Thyroid gland (tissue), 4 donors: ENCODE results near the gene NOP14.

ENCODE experiments used
- POLR2A ChIP-seq, 2 donors: fragments of 450-650 bp; IDR thresholded peaks; one replicate each; pipeline ENCODE4 v1.6.1; 2017; ENCODE audit warnings: antibody characterized with exemption in 2 of 2, mild to moderate bottlenecking in 2 of 2, moderate library complexity in 1 of 2
- TF ChIP-seq, protein P1 (sequence below), 6 experiments: fragments of 200-600 bp in 3 of 6; fragments of 450-650 bp in 3 of 6; sonication (generic) in 3 of 6; IDR thresholded peaks; one replicate each; pipeline ENCODE4 v1.5.1; 2016 to 2019; ENCODE audit warnings: antibody characterized with exemption in 6 of 6, mild to moderate bottlenecking in 2 of 6, inconsistent platforms in 1 of 6, moderate library complexity in 1 of 6

DNA sequence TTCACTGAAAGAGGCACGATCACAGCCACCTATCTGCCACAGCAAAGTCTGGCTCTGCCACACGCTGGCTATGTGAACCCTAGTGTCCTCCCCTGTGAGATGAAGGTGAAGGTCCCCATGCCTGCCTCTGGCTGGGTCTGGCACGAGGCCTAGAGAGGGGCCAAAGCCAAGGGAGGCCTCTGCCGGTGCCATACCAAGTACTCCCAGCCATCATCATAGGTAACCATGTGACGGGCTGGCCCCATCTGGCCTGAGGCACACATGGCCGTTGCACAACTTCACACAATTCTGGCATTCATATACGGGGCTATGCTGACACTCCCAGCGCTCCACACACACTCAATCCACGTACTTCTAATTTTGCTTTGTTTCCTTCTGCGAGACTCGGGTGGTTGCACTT lies 15.3 kb downstream of the NOP14 start:
- TF ChIP-seq, protein P1, sequence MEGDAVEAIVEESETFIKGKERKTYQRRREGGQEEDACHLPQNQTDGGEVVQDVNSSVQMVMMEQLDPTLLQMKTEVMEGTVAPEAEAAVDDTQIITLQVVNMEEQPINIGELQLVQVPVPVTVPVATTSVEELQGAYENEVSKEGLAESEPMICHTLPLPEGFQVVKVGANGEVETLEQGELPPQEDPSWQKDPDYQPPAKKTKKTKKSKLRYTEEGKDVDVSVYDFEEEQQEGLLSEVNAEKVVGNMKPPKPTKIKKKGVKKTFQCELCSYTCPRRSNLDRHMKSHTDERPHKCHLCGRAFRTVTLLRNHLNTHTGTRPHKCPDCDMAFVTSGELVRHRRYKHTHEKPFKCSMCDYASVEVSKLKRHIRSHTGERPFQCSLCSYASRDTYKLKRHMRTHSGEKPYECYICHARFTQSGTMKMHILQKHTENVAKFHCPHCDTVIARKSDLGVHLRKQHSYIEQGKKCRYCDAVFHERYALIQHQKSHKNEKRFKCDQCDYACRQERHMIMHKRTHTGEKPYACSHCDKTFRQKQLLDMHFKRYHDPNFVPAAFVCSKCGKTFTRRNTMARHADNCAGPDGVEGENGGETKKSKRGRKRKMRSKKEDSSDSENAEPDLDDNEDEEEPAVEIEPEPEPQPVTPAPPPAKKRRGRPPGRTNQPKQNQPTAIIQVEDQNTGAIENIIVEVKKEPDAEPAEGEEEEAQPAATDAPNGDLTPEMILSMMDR (IDR thresholded peaks at IDR 0.05), result no peak
- TF ChIP-seq POLR2A (IDR thresholded peaks at IDR 0.05), result no peak
